Prostate gland (tissue), 2 donors: ENCODE measurements around the gene FRRS1. TPM values are rescaled to one million over a fixed set of nuclear protein-coding genes. Genes with fewer than 3 reads are reported as not detected.
"Not testable (repeated sequence)": the region's sequence is repeated elsewhere in the genome, so short reads cannot be mapped to it uniquely, and the experiment has no call there.

Source experiments
- DNase-seq: peaks from one replicate; pipeline ENCODE4 v3.0.0-alpha.2; 2019; ENCODE audit warnings: low spot score
- H3K27ac ChIP-seq, 2 donors: fragments of 200-600 bp; sonication (generic); 2 replicates each; pipeline ENCODE4 v1.5.1; 2017 to 2019
- H3K27me3 ChIP-seq: fragments of 200-600 bp; sonication (generic); replicated peaks from 2 replicates; pipeline ENCODE4 v1.5.1; 2019; ENCODE audit not compliant: insufficient read depth
- H3K36me3 ChIP-seq, 2 donors: fragments of 200-600 bp; sonication (generic); 1 replicate in 1 of 2; 2 replicates in 1 of 2; pipeline versions ENCODE4 v1.5.1 to v1.8.1; 2017 to 2019
- H3K4me1 ChIP-seq: fragments of 200-600 bp; sonication (generic); replicated peaks from 2 replicates; pipeline ENCODE4 v1.5.1; 2019
- H3K4me3 ChIP-seq, 2 donors: fragments of 200-600 bp; sonication (generic); 2 replicates each; pipeline ENCODE4 v1.5.1; 2017 to 2019
- H3K9me3 ChIP-seq: fragments of 200-600 bp; sonication (generic); 2 replicates; pipeline ENCODE4 v1.5.1; 2017
- POLR2A ChIP-seq: fragments of 450-650 bp; IDR thresholded peaks from one replicate; pipeline ENCODE4 v1.6.1; 2016; ENCODE audit warnings: antibody characterized with exemption, mild to moderate bottlenecking
- POLR2AphosphoS5 ChIP-seq: sonication (generic); formaldehyde crosslinking; IDR thresholded peaks from one replicate; pipeline ENCODE4 v1.6.1; 2017; ENCODE audit warnings: antibody characterized with exemption
- WGBS: methylation state at CpG from one replicate; pipeline ENCODE4 v1.1.5; 2018; 5-methylcytosine and 5-hydroxymethylcytosine counted together
- intact Hi-C: fragments of 100-400 bp; cut with DNase I; formaldehyde crosslinking; loops from one replicate; pipeline ENCODE4 v1.14.2; 2022
- total RNA-seq, 2 donors: library from RNA; depleted of rRNA; stranded (reverse); fragments of >200 nt; gene quantifications; one replicate each; pipeline ENCODE4 v1.1.0, GENCODE V29; 2016
- TF ChIP-seq, protein P1 (sequence below), 4 experiments: fragments of 200-600 bp in 2 of 4; fragments of 450-650 bp in 2 of 4; sonication (generic) in 2 of 4; IDR thresholded peaks; 1 replicate in 3 of 4; 2 replicates in 1 of 4; pipeline ENCODE4 v1.5.1; 2016 to 2019; ENCODE audit warnings: antibody characterized with exemption in 4 of 4, mild to moderate bottlenecking in 2 of 4, moderate library complexity in 2 of 4

Gene FRRS1
- total RNA-seq, 2 donors from 2014 or later: 9.5 to 16.1 TPM

DNA sequence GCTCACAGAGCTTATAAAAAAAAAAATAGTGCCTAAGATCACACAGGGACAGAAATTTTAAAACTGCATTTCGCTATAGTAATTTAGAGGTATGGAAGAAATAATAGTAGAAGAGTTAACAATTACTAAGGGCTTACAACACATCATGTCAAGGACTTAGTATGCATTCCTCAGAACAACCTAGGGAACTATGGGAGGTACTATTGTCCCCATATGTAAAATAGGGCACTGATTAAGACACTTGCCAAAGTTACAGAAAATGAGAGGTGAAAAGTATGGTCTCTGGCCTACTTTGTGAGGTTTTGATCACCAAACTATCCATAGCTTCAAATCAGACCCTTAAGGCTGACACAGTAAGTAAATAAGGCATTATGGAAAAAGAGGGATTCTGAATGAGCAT lies 4.7 kb downstream of the FRRS1 start:
- Histone ChIP-seq H3K4me1 (peaks cover 5% of the 10 kb centered on the region), H3K9me3 (no peaks in the 10 kb centered on the region), H3K27me3 (no peaks in the 10 kb centered on the region), H3K4me3 (no peak overlapping the region), H3K36me3 (no peaks in the 10 kb centered on the region), H3K27ac (no peak overlapping the region)
- intact Hi-C loops: no loop called here
- 100% methylated on average over 1 of the region's 1 CpG for WGBS
- no peak for TF ChIP-seq POLR2A
- no peak for TF ChIP-seq POLR2AphosphoS5
- TF ChIP-seq, protein P1, sequence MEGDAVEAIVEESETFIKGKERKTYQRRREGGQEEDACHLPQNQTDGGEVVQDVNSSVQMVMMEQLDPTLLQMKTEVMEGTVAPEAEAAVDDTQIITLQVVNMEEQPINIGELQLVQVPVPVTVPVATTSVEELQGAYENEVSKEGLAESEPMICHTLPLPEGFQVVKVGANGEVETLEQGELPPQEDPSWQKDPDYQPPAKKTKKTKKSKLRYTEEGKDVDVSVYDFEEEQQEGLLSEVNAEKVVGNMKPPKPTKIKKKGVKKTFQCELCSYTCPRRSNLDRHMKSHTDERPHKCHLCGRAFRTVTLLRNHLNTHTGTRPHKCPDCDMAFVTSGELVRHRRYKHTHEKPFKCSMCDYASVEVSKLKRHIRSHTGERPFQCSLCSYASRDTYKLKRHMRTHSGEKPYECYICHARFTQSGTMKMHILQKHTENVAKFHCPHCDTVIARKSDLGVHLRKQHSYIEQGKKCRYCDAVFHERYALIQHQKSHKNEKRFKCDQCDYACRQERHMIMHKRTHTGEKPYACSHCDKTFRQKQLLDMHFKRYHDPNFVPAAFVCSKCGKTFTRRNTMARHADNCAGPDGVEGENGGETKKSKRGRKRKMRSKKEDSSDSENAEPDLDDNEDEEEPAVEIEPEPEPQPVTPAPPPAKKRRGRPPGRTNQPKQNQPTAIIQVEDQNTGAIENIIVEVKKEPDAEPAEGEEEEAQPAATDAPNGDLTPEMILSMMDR (IDR thresholded peaks at IDR 0.05): no peak
- DNase-seq: no peak

DNA sequence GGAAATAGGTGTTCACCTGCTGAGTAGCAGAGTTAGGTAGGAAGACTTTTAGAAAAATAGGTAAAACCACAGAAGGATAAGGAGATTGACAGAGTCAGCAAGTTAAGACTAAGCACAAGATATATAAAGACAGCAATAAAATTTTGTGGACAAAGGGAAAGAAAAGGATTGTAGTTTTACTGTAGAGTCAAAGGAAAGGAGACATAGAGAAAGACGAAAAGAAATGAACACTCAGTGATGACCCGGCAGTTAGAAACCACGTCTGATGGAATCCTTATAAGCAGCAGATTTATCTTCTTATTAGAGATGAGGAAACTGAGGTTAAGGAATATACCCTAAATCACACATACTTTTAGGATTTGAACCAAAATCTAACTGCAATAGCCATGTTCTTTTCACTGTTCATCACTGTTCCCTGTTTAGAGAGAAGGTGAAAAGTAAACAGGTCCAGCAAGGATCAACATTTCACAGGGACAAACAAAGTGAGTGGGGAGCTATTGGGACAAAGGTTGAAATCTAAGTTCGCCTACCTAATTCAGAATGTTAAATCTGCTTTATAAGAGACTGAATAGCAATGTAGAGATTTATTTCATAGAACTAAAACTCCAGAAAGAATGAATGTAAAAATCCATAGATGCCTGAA lies 6.8 kb downstream of the FRRS1 start:
- H3K27ac ChIP-seq: no peak overlapping the region
- peaks cover 5% of the 10 kb centered on the region for H3K4me1 ChIP-seq
- intact Hi-C loops: no loop called here
- H3K27me3 ChIP-seq: no peaks in the 10 kb centered on the region
- 50% methylated on average over 4 of the region's 4 CpGs for WGBS
- H3K36me3 ChIP-seq: no peaks in the 10 kb centered on the region
- H3K4me3 ChIP-seq: no peak overlapping the region
- TF ChIP-seq POLR2AphosphoS5: no peak
- TF ChIP-seq POLR2A: no peak
- TF ChIP-seq, protein P1 (IDR thresholded peaks at IDR 0.05): no peak
- no peak for DNase-seq
- H3K9me3 ChIP-seq: no peaks in the 10 kb centered on the region

DNA sequence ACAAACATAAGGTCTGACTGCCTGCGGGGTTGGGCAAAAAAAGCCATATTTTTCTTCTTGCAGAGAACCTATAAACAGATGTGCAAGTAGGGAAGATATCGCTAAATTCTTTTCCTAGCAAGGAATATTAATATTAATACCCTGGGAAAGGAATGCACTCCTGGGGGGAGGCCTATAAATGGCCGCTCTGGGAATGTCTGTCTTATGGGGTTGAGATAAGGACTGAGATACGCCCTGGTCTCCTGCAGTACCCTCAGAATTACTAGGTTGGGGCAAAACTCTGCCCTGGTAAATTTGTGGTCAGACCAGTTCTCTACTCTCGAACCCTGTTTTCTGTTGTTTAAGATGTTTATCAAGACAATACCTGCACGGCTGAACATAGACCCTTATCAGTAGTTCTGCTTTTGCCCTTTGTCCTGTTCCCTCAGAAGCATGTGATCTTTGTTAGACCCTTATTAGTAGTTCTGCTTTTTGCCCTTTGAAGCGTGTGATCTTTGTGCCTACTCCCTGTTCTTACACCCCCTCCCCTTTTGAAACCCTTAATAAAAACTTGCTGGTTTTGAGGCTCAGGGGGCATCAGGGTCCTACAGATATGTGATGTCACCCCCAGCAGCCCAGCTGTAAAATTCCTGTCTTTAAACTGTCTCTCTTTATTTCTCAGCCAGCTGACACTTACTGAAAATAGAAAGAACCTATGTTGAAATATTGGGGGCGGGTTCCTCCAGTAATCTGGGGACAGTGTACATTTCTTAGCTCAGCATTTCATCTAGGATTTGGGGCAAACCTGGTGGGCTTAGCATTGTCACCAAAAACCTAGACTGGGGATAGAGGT lies 7.5 kb downstream of the FRRS1 start:
- H3K36me3 ChIP-seq, H3K4me3 ChIP-seq, H3K27ac ChIP-seq, intact Hi-C loops, DNase-seq, H3K4me1 ChIP-seq, H3K9me3 ChIP-seq, H3K27me3 ChIP-seq: not testable (repeated sequence)
- WGBS: 93% methylated on average over 8 of the region's 8 CpGs

DNA sequence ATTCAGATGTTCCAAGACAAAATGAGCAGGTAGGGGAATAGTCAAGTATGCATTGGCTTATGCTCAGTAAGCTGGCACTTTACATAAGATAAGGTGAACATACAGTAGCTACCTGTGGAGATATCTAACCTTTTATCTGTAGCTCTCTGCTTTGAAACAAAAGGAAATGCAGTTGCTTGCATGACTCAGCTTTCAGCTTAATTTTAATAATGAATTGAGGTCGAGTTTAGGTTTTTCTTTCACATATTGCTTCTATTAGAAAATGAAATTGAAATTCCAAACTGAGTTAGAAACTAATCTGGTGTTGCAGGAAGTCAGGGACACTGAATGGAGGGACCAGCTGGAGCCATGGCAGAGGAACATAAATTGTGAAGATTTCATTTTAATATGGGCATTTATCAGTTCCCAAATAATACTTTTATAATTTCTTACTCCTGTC lies 8.3 kb downstream of the FRRS1 start:
- Histone ChIP-seq H3K36me3 (no peaks in the 10 kb centered on the region), H3K4me3 (no peak overlapping the region), H3K27ac (no peak overlapping the region), H3K9me3 (no peaks in the 10 kb centered on the region), H3K4me1 (peaks cover 5% of the 10 kb centered on the region), H3K27me3 (no peaks in the 10 kb centered on the region)
- DNase-seq: no peak
- intact Hi-C loops: no loop called here
- WGBS: 47% methylated on average over 1 of the region's 1 CpG
- TF ChIP-seq POLR2AphosphoS5: no peak
- TF ChIP-seq, protein P1 (IDR thresholded peaks at IDR 0.05): no peak
- no peak for TF ChIP-seq POLR2A

DNA sequence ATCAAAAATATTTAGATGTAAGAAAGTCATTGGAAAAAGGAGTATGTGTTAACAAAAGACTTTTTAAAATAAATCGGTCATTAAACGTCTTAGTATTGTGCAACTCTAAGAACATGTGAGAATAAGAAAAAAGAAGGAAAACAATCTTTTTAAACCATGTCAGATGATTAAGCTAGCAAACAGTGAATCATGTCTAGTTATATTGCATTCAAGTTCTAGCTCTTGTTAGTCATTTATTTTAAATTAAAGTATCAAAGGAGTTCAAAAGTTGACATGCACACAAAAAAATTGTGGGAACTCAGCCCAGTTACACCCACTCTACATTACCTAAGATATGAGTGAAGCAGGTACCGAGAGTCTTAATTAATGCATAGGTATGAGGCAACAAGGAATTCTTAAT lies 9.8 kb downstream of the FRRS1 start:
- no peaks in the 10 kb centered on the region for H3K27me3 ChIP-seq
- DNase-seq: no peak
- no peak overlapping the region for H3K4me3 ChIP-seq
- peaks cover 5% of the 10 kb centered on the region for H3K4me1 ChIP-seq
- no peaks in the 10 kb centered on the region for H3K9me3 ChIP-seq
- 39% methylated on average over 3 of the region's 3 CpGs for WGBS
- no peak for TF ChIP-seq POLR2AphosphoS5
- TF ChIP-seq, protein P1 (IDR thresholded peaks at IDR 0.05): no peak
- no peak for TF ChIP-seq POLR2A
- no peaks in the 10 kb centered on the region for H3K36me3 ChIP-seq
- H3K27ac ChIP-seq: no peak overlapping the region
- intact Hi-C loops: no loop called here
